Vagina (tissue), 2 donors: Measurements from ENCODE around the gene CBFB. TPM values are rescaled to one million over a fixed set of nuclear protein-coding genes. Genes with fewer than 3 reads are reported as not detected.
"Not testable (repeated sequence)": the region's sequence is repeated elsewhere in the genome, so short reads cannot be mapped to it uniquely, and the experiment has no call there.

Experiments
- DNase-seq, 2 donors: peaks; one replicate each; pipeline ENCODE4 v3.0.0-alpha.2; 2017; ENCODE audit errors: extremely low spot score in 2 of 2
- H3K27ac ChIP-seq: fragments of 200-600 bp; sonication (generic); one replicate; pipeline ENCODE4 v1.5.1; 2019
- H3K27me3 ChIP-seq: fragments of 200-600 bp; sonication (generic); one replicate; pipeline ENCODE4 v1.5.1; 2019
- H3K36me3 ChIP-seq, 2 donors: fragments of 200-600 bp; sonication (generic); one replicate each; pipeline ENCODE4 v1.5.1; 2017 to 2019
- H3K4me1 ChIP-seq: fragments of 200-600 bp; sonication (generic); one replicate; pipeline ENCODE4 v1.5.1; 2019
- H3K4me3 ChIP-seq, 2 donors: fragments of 200-600 bp; sonication (generic); 1 replicate in 1 of 2; 2 replicates in 1 of 2; pipeline ENCODE4 v1.5.1; 2016 to 2019
- H3K9me3 ChIP-seq: fragments of 200-600 bp; sonication (generic); one replicate; pipeline ENCODE4 v1.5.1; 2019
- POLR2A ChIP-seq, 2 donors: fragments of 450-650 bp; IDR thresholded peaks; one replicate each; pipeline ENCODE4 v1.6.1; 2017; ENCODE audit warnings: antibody characterized with exemption in 2 of 2, mild to moderate bottlenecking in 2 of 2, moderate library complexity in 2 of 2
- POLR2AphosphoS5 ChIP-seq, 2 donors: sonication (generic); formaldehyde crosslinking; IDR thresholded peaks; one replicate each; pipeline ENCODE4 v1.9.0; 2017; ENCODE audit warnings: antibody characterized with exemption in 2 of 2, mild to moderate bottlenecking in 2 of 2, low read depth in 1 of 2; ENCODE audit not compliant: insufficient read depth in 1 of 2
- intact Hi-C: fragments of 100-400 bp; cut with DNase I; formaldehyde crosslinking; loops from one replicate; pipeline ENCODE4 v1.15.1; 2023
- total RNA-seq: library from RNA; depleted of rRNA; stranded (reverse); fragments of >200 nt; gene quantifications from one replicate; pipeline ENCODE4 v1.2.3, GENCODE V29; 2016
- TF ChIP-seq, protein P1 (sequence below), 3 experiments: fragments of 450-650 bp in 2 of 3; fragments of 200-600 bp in 1 of 3; sonication (generic) in 1 of 3; IDR thresholded peaks; one replicate each; pipeline ENCODE4 v1.5.1; 2017 to 2019; ENCODE audit warnings: antibody characterized with exemption in 3 of 3, mild to moderate bottlenecking in 2 of 3, moderate library complexity in 2 of 3

Gene CBFB
- total RNA-seq, 1 donor from 2014 or later, result 33.9 TPM

DNA sequence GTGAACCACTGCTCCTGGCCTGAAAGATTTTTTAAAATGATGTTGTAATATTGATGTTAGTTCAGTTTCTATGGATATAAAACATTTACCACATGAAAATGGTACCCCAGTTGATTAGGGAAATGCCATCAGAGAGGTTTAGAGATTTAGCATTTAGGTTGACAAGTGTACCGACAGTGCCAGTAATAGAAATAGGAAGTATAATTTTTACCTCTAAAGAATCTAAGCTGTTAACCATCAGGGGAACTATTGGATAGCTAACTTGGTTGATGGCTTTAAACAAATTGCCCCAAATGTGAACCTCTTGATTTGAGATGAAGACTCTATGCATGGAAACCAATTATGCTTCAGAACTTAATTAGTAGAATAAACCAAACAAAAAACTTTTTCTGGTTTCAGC, 6.4 kb downstream of the CBFB start:
- no peak for TF ChIP-seq POLR2AphosphoS5 (IDR thresholded peaks at IDR 0.05; ENCODE audit: insufficient read depth in 1 of 2, low read depth in 1 of 2)
- TF ChIP-seq, protein P1, sequence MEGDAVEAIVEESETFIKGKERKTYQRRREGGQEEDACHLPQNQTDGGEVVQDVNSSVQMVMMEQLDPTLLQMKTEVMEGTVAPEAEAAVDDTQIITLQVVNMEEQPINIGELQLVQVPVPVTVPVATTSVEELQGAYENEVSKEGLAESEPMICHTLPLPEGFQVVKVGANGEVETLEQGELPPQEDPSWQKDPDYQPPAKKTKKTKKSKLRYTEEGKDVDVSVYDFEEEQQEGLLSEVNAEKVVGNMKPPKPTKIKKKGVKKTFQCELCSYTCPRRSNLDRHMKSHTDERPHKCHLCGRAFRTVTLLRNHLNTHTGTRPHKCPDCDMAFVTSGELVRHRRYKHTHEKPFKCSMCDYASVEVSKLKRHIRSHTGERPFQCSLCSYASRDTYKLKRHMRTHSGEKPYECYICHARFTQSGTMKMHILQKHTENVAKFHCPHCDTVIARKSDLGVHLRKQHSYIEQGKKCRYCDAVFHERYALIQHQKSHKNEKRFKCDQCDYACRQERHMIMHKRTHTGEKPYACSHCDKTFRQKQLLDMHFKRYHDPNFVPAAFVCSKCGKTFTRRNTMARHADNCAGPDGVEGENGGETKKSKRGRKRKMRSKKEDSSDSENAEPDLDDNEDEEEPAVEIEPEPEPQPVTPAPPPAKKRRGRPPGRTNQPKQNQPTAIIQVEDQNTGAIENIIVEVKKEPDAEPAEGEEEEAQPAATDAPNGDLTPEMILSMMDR (IDR thresholded peaks at IDR 0.05), result no peak
- Histone ChIP-seq H3K9me3 (no peaks in the 10 kb centered on the region), H3K4me3 (no peak overlapping the region), H3K36me3 (peaks cover 0 to 7% of the 10 kb centered on the region in 2 donors), H3K4me1 (peaks cover 57% of the 10 kb centered on the region), H3K27me3 (no peaks in the 10 kb centered on the region), H3K27ac (no peak overlapping the region)
- intact Hi-C loops, result no loop called here
- DNase-seq, result no peak

DNA sequence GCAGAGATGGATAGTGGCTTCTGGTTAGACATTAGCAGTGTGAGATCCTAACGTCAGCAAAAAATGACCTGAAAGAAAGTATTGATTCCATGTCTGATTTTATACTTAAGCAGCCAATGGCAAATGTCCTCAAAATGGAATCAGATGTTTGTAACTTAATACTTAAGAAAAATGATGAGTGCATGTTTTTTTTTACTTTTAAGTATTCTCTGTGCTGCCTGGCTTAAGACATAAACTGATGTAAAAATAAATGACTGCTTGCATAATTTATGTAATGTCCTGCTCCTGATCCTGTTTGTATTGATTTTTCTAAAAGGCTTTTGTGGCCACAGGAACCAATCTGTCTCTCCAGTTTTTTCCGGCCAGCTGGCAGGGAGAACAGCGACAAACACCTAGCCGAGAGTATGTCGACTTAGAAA, 7.4 kb downstream of the CBFB start:
- intact Hi-C loops, result no loop called here
- Histone ChIP-seq H3K4me3 (no peak overlapping the region), H3K9me3 (no peaks in the 10 kb centered on the region), H3K27me3 (no peaks in the 10 kb centered on the region), H3K36me3 (peaks cover 0 to 6% of the 10 kb centered on the region in 2 donors), H3K27ac (no peak overlapping the region), H3K4me1 (peaks cover 57% of the 10 kb centered on the region)
- TF ChIP-seq, protein P1 (IDR thresholded peaks at IDR 0.05), result no peak
- TF ChIP-seq POLR2A (IDR thresholded peaks at IDR 0.05), result no peak
- no peak for TF ChIP-seq POLR2AphosphoS5 (IDR thresholded peaks at IDR 0.05; ENCODE audit: insufficient read depth in 1 of 2, low read depth in 1 of 2)
- DNase-seq, result no peak

DNA sequence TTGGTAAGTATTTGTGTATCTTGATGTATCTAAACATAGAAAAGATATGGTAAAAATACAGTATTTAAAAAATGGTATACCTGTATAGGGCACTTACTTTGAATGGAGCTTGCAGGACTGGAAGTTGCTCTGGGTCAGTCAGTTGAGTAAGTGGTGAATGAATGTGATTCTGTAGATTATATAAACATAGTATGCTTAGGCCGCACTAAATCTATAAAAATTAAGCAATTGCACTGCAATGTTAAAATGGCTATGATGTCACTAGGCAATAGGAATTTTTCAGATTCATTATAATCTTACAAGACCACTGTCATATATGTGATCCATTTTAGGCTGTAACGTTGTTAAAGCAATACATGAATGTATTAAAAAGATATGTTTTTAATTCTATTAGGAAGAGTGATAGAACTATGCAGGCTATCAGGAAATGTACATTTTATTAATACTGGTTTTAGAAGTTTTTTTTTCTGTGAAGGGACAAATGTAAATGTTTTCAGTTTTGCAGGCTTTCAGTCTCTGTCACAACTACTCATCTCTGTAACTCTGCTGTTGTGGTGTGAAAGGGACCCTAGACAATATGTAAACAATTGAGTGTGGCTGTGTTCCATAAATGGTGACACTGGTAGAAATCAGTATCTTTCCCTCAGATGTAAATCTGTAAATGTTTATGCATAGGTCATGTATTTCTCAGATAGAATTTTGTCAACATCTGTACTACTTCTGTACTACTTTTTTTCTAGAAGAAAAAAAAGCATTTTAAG, 10.5 kb downstream of the CBFB start:
- H3K27me3 ChIP-seq, result no peaks in the 10 kb centered on the region
- intact Hi-C loops, result no loop called here
- TF ChIP-seq, protein P1 (IDR thresholded peaks at IDR 0.05), result no peak
- TF ChIP-seq POLR2AphosphoS5 (IDR thresholded peaks at IDR 0.05; ENCODE audit: insufficient read depth in 1 of 2, low read depth in 1 of 2) (no peak), POLR2A (IDR thresholded peaks at IDR 0.05) (no peak)
- no peaks in the 10 kb centered on the region for H3K9me3 ChIP-seq
- peaks cover 34% of the 10 kb centered on the region for H3K4me1 ChIP-seq
- H3K27ac ChIP-seq, result no peak overlapping the region
- H3K36me3 ChIP-seq, result peaks cover 0 to 4% of the 10 kb centered on the region in 2 donors
- no peak overlapping the region for H3K4me3 ChIP-seq
- DNase-seq, result no peak

DNA sequence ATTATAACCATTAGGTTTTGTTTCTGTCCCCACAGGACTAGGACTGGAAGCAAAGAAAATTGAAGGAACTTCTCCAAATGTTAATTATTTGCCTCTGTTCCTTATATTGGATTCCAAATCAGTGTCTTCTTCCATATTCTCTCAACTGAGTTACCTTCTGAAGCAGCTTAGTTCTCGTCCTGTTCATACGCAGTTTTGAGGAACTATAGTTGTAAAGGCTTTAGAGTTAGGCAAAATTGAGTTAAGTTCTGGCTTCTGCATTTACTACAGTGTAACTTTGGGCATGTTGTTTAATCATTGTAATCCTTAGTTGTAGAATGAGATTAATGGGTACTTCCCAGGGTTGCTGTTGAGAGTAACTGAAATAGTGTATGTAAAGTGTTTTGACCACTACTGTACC, 11.2 kb downstream of the CBFB start:
- Histone ChIP-seq H3K4me1 (peaks cover 27% of the 10 kb centered on the region), H3K9me3 (no peaks in the 10 kb centered on the region), H3K27ac (no peak overlapping the region), H3K36me3 (no peaks in the 10 kb centered on the region), H3K4me3 (no peak overlapping the region), H3K27me3 (no peaks in the 10 kb centered on the region)
- TF ChIP-seq, protein P1 (IDR thresholded peaks at IDR 0.05), result no peak
- no peak for TF ChIP-seq POLR2AphosphoS5 (IDR thresholded peaks at IDR 0.05; ENCODE audit: insufficient read depth in 1 of 2, low read depth in 1 of 2)
- no peak for TF ChIP-seq POLR2A (IDR thresholded peaks at IDR 0.05)
- no peak for DNase-seq
- intact Hi-C loops, result no loop called here

DNA sequence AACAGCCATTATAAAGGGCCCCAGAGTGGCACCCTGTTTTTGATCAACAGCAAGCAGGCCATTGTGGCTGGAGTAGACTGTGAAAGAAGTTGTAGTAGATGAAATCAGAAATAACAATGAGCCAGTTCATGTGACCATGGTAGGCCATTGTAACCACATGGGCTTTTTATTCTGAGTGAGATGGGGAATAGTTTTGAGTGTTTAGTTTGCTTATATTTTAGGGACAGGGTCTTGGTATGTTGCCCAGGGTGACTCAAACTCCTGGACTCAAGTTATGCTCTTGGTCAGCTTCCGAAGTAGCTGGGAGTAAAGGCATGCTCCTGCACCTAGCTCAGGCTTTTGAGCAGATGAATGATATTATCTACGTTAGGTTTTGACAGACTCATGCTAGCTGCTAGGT, 12.0 kb downstream of the CBFB start:
- Histone ChIP-seq H3K9me3 (no peaks in the 10 kb centered on the region), H3K27me3 (no peaks in the 10 kb centered on the region), H3K27ac (no peak overlapping the region), H3K36me3 (no peaks in the 10 kb centered on the region), H3K4me3 (no peak overlapping the region), H3K4me1 (peaks cover 20% of the 10 kb centered on the region)
- no peak for TF ChIP-seq POLR2AphosphoS5 (IDR thresholded peaks at IDR 0.05; ENCODE audit: insufficient read depth in 1 of 2, low read depth in 1 of 2)
- no peak for TF ChIP-seq POLR2A (IDR thresholded peaks at IDR 0.05)
- TF ChIP-seq, protein P1 (IDR thresholded peaks at IDR 0.05), result no peak
- no peak for DNase-seq
- intact Hi-C loops, result no loop called here

DNA sequence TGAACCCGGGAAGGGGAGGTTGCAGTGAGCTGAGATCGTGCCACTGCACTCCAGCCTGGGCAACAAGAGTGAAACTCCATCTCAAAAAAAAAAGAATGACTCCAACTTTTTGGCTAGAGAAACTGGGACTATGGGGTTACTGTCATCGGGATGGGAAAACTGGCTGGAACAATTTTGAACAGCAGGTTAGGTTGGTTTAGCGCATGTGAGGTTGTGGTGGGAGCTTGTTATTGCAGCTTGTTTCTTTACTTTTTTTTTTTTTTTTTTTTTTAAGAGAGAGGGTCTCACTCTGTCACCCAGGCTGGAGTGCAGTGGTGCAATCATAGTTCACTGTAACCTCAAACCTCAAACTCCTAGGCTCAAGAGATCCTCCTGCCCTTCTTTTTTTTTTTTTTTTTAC, 12.6 kb downstream of the CBFB start:
- H3K4me3 ChIP-seq, DNase-seq, H3K36me3 ChIP-seq, H3K27ac ChIP-seq, H3K27me3 ChIP-seq, intact Hi-C loops, H3K9me3 ChIP-seq: not testable (repeated sequence)
- peaks cover 13% of the 10 kb centered on the region for H3K4me1 ChIP-seq
